Neural progenitor cell (in vitro differentiated cells): Measurements from ENCODE around the gene TTC1.

Experiments
- CTCF ChIP-seq: fragments of 200-600 bp; sonication (generic); IDR thresholded peaks from 2 replicates; pipeline ENCODE4 v1.5.1; 2017; ENCODE audit warnings: antibody characterized with exemption, mild to moderate bottlenecking
- EZH2 ChIP-seq: fragments of 200-600 bp; sonication (generic); IDR thresholded peaks from 2 replicates; pipeline ENCODE4 v1.6.1; 2017; ENCODE audit warnings: antibody characterized with exemption, mild to moderate bottlenecking, moderate library complexity
- EZH2phosphoT487 ChIP-seq: fragments of 200-600 bp; sonication (generic); IDR thresholded peaks from 2 replicates; pipeline ENCODE4 v1.6.1; 2017; ENCODE audit warnings: antibody characterized with exemption

- TF ChIP-seq CTCF, result no peak
- TF ChIP-seq EZH2, result no peak
- no peak for TF ChIP-seq EZH2phosphoT487
Observed at GRCh38 chr5:160075073-160075472, 66.1 kb downstream of the TTC1 start.
